Choroid plexus epithelial cell (primary cell): ENCODE results near the gene ATP2C1.

Source experiments
- DNase-seq: peaks from one replicate; pipeline ENCODE4 v3.0.0-alpha.2; 2010; ENCODE audit warnings: low read depth
- H3K4me3 ChIP-seq: 2 replicates; pipeline ENCODE4 v1.5.1; 2011; ENCODE audit warnings: low read depth, mild to moderate bottlenecking, control low read depth, low read length, moderate library complexity
- TF ChIP-seq, protein P1 (sequence below): conservative IDR thresholded peaks from 2 replicates; pipeline ENCODE4 v1.5.1; 2011; ENCODE audit warnings: low read depth, mild to moderate bottlenecking, control low read depth, inconsistent platforms, low read length, moderate library complexity

The ATP2C1 gene

DNA sequence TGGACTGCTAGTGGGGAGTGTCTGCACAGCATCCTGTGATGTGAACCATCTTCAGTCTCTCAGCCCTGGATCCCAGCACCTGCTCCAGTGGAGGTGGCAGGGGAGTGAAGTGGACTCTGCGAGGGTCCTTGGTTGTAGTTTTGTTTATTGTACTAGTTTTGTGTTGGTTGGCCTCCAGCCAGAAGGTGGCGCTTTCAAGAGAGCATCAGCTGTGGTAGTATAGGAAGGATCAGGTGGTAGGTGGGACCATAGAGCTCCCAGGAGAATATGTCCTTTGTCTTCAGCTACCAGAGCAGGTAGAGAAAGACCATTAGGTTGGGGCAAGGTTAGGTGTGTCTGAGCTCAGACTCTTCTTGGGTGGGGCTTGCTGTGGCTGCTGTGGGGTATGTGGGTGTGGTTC, 153.7 kb downstream of the ATP2C1 start:
- DNase-seq: no peak
- TF ChIP-seq, protein P1, sequence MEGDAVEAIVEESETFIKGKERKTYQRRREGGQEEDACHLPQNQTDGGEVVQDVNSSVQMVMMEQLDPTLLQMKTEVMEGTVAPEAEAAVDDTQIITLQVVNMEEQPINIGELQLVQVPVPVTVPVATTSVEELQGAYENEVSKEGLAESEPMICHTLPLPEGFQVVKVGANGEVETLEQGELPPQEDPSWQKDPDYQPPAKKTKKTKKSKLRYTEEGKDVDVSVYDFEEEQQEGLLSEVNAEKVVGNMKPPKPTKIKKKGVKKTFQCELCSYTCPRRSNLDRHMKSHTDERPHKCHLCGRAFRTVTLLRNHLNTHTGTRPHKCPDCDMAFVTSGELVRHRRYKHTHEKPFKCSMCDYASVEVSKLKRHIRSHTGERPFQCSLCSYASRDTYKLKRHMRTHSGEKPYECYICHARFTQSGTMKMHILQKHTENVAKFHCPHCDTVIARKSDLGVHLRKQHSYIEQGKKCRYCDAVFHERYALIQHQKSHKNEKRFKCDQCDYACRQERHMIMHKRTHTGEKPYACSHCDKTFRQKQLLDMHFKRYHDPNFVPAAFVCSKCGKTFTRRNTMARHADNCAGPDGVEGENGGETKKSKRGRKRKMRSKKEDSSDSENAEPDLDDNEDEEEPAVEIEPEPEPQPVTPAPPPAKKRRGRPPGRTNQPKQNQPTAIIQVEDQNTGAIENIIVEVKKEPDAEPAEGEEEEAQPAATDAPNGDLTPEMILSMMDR: no peak
- no peak overlapping the region for H3K4me3 ChIP-seq

DNA sequence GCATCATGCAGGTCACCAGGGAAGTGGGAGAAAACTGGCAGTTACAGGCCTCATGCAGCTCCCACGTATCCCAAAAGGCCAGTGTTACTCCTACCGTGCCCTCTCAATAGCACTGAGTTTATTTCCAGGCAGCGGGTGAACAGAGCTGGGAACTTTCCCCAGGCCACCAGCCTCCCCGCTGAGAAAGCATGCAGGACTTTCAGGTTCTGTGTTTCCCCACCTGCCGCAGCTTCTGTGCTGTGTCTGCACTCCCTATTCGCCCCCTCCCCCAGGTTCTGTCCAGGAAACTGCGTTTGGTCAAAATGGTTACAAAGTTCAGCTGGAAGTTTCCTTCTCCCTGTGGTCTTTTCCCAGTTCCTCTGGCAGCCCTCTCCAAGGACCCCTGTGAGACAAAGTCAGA, 154.1 kb downstream of the ATP2C1 start:
- no peak overlapping the region for H3K4me3 ChIP-seq
- TF ChIP-seq, protein P1: no peak
- no peak for DNase-seq

DNA sequence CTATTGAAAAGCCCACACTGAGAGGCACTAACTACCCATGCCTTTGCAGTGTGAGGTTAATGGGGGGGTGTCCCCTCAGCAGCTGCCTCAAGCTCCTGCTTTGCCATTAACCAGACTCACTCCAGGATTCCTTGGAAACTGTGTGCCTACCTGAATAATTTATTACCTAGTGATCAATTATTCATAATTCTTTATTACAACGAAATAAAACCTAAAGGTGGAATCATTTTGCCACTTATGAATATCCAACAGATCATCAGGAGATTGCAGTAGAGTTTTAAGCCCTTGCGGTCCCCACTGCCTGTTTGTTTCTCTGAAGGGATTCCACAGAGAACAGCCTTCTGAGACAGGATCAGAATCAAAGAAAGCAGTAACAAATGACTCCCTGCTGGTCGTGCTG, 156.1 kb downstream of the ATP2C1 start:
- TF ChIP-seq, protein P1: no peak
- H3K4me3 ChIP-seq: no peak overlapping the region
- no peak for DNase-seq

DNA sequence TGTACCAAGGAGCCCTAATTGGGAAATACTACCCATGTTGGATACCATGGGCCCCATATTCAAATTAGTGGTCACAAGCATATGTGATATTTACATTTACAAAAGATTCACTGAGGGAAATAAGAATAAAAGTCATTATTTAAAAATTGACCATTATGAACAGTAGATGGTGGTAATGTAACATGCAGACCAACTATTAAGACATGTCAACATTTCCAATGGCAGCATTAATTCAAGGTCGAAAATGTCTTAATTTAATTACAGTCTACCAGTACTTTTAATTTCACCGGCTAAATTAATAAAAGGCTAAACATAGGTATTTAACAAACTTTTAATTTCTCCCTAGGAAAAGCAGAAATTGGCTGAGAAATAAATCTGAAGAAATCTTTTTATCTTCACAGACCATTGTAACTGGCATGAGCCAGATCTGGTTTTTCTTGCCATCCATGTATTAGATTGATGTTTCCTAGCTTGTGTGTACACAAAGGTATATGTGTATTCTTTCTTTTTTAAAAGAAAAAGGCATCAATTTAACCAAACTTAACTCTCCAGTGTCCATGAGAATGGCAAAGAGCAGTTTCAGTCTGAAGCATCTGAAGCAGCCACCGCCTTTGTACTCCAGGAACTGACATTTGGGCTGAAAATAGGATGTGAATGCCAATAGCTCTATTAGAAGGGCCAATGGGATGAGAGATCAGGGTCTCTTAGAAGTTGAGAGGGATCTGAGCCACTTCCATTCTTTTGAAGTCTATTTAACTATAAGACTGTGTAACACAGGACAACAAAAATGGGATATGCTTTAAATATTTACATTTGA, 159.4 kb downstream of the ATP2C1 start:
- DNase-seq: peak; percentile 59
- TF ChIP-seq, protein P1: peak; percentile 59
- no peak overlapping the region for H3K4me3 ChIP-seq
